ENCODE measurements around the gene TATDN2.
"Not testable (repeated sequence)": the region's sequence is repeated elsewhere in the genome, so short reads cannot be mapped to it uniquely, and the experiment has no call there.

Gene TATDN2

DNA sequence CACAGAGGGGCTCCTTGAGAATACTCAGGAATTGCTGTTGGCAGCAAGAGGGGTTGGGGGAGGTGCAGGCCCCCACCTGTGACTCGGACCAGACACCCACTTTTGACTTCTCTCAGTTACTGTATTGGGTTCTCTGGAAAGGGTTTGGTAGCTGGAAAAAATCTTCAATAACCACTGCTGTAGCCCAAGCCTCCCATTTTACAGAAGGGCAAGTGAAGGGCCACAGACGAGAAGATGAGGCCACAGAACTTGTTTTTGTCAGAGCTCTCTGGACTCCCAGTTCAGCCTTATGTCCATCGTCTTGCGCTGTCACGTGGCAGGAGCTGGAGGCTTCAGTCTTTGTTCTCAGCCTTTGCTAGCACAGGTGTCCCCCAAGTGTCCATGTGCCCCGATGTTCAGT lies 12.7 kb upstream of the TATDN2 start:
- no peak for DNase-seq

DNA sequence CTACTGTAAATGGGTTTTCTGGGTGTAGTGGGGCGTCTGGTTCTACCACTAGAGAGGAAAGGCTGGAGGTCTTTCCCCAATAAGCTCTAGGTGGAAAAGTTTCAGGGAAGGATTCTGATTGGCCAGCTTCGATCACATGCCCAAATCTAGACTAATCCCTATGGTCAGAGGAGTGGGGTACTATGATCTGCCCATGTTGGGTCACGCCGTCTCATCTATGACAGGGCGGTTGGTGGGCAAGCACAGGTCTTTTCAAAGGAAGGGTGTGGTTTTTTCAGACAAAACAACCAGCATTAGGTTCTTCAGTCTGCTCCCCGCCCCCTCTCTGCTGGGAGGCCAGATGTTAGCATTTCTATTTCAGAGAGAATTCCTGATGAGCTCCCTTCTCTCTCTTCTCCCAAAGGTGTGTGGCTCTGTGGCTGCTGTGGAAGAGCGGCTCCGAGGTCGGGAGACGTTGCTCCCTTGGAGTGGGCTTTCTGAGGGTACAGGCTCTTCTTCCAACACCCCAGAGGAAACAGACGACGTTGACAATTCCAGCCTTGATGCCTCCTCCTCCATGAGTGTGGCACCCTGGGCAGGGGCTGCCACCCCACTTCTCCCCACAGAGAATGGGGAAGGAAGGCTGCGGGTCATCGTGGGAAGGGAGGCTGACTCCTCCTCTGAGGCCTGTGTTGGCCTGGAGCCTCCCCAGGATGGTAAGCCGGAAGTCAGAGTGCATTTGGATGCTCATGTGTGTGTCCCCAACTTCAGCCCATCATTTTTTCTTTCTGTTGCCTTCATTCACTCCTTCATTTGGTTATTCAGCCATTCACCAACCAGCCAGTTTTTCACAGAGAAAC lies 9.7 kb upstream of the TATDN2 start:
- DNase-seq = no peak

DNA sequence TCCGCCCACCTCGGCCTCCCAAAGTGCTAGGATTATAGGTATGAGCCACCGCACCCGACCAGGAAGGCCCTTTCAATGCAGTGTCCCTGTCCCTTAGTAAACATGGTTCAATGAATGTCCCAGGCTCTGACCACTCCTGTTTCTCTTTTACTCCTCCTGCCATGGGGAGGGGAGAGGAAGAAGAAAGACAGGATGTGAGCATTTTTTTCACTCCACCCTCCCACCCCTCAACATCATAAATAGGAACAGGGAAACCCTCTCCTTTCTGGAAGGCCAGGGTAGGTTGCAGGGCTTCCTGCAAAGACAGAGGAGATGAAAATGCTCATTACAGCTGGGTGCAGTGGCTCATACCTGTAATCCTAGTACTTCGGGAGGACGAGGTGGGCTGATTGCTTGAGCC lies 7.5 kb upstream of the TATDN2 start:
- no peak for DNase-seq

DNA sequence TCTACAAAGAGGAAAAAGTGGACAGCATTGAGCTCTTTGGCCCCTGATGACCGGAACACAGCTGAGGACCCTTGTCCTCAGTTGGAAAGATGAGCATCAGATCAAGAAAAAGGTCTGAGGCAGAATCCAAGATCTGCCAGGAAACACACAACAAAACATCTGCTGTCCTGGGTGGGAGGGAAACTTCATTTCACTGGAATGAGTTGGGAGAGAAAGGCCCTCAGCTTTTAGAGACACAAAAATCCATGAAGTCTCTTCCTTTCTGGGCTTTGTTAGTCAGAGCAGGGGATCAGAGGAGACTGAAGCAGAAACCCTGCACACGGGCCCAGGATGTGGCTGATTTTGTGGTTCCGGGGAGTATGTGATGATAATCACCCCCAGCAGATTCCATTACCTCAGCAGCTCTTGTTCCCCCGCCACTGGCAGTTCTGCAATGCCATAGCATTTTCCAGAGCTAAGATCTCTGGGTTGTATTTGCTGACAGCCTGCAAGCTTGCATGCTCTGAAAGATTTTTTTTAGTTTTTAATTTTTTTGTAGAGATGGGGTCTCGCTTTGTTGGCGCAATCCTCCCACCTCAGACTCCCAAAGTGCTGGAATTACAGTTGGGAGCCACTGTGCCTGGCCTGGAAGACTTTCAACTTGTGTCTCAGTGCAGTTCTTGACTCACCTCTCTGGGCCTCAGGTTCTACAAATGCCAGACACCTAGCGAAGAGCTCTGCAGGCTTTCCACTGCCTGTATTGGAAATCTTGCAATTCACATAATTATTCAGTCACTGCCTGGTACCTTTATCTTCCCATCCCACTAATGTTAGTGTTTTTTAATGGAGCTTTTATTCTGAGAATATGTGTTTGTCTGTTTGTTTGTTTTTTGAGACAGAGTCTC lies 5.8 kb upstream of the TATDN2 start:
- DNase-seq = no peak

DNA sequence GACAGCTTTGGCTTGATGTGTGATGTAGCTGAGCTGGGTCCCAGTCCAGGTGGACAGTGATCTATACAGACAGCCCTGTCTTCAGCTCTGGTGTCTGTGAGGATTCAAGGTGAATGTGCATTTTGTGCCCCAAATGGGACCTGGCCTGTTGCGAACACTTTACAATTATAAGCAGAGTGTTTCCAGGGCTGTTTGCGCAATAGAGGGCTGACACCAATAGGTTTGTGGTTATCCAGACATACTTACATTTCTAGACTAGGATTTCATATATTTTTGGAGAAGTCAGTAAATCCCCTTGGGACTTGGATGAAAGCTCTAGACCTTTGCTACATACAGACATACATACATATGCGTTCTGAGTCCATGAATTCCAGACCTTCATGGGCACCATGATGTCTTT lies 4.2 kb upstream of the TATDN2 start:
- DNase-seq = no peak

DNA sequence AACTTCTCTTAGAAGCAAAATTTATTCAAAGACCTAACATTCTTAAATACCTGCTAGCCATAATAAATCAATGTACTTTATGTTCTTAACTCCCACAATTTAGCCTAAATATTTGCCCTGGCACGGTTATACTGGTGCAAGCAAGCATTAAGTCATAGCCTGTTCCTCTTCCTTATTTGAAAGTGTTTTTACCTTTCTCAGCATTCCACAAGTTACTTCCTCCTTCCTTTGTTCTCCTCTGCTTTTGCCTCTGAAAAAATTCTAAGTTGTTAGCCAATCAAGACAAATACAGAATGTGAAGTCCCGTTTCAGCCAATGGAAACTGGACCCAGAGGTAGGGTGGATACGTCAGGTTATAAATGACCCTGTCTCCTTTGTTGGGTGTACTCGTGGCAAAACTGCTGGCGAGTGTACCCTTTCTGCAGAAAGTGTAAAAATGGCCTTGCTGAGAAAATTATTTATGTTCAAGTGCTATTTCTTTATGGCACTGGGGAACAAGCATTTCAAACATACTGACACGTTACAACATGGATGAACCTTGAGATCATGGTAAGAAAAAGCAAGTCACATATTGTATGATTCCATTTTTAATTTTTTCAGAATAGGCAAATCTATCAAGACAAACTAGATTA lies 3.1 kb upstream of the TATDN2 start:
- DNase-seq = no peak

DNA sequence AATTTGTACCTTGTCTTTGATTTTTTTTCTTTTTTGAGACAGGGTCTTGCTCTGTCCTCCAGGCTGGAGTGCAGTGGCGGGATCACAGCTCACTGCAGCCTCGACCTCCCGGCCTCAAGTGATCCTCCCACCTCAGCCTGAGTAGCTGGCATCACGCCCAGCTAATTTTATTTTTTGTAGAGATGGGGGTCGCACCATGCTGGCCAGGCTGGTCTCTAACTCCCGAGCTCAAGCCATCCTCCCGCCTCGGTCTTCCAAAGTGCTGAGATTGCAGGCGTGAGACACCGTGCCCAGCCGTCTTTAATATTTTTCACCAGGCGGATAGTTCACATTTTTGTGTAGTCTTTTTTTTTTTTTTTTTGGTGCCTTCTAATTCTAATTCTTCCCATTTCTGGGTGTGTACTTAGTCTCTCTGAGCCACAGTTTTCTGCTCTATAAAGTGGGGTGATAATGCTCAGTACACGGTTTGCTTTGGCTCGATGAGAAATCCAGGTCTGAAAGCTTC lies 528 bp upstream of the TATDN2 start:
- no peak for DNase-seq

DNA sequence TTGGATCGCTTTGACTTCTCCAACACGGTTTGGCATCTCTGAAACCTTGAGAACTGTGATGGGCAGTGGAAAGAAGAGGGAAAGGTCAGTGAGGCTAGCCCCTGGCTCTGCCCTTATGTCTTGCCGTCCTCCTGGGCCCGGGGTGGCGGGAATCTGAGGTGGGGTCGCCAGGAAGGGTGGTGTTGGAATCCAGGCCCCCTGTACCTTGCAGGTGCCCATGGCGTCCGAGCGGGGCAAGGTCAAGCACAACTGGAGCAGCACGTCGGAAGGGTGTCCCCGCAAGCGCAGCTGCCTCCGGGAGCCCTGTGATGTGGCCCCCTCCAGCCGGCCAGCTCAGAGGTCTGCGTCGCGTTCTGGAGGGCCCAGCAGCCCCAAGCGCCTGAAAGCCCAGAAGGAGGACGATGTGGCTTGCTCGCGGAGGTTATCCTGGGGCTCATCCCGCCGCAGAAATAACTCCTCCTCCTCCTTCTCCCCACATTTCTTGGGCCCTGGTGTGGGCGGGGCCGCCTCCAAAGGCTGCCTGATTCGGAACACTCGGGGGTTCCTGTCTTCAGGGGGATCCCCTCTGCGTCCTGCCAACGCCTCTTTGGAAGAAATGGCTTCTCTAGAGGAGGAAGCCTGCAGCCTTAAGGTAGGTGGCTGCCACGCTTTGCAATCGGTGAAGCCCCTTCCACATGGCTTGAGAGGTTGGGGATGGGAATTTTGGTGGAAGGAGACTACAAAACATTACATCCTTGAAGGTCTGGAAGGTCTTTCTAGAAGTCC lies 907 bp downstream of the TATDN2 start:
- DNase-seq = no peak

DNA sequence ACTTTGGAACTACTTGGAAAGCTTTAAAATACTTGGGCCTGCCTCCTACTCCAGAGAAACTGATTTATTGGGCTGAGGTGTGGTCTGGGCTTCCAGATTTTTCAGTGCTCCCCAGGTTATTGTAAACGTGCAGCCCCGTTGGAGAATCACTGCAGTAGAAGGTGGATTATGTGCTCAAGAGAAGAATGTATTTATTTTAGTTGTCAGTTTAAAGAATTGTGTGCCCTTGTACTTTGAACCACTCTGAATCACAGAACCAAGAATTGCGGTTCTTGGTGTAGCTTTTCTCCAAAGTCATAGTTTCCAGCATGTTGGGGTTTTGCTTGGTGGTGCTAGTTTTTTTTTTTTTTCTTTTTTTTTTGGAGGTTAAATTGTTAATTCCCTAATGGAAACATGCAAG lies 1.6 kb downstream of the TATDN2 start:
- no peak for DNase-seq

DNA sequence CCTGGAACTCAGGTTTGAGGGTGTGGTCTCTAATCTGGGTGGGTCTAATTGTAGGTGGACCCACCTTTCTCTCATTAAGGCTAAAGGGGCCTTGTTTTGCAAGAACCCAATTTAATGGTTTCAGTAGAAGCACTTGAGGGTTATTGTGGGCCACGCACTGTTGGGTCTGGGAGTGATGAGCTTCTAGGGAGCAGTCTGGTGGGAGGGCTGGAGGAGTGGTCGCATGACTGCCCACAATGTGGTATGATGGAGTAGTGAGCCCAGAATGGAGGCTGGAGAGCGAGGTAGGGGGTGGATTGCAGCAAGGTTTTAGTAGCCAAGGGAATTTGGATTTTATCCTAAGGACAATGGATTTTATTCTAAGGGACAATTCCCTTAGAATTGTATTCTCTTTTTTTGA lies 2.7 kb downstream of the TATDN2 start:
- DNase-seq = no peak

DNA sequence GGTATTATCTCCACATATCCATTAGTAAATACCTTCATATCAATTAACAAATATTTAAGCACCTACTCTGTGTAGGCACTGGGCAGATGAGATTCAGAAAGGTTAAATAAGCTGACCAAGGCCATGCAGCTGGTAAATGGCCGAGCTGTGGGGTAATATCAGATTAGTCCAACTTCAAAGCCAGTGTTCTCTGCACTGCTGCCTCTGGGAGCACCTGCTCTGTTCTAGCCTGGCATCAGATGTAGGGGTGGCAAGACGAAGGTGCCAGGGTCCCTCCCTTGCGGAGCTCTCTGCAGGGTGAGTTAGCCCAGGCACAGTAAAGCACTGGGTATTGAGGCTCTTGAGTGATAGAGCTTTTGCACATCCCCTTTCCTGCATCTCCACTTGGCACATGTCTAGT lies 5.5 kb downstream of the TATDN2 start:
- DNase-seq = no peak

DNA sequence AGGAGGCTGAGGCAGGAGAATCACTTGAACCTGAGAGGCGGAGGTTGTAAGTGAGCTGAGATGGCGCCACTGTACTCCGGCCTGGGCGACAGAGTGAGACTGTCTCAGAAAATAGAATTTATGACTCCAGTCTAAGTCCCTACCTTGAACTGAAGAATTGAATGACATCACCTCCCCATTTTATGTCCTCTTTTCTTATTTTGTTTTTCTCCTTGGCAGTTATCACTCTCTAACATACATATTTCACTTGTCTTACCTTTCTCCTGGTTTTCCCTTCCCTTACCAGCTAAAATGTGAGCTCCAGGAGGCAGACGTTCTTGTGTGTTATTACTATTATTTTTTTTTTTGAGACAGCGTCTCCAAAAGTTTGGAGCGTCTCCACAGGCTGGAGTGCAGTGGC lies 7.6 kb downstream of the TATDN2 start:
- no peak for DNase-seq

DNA sequence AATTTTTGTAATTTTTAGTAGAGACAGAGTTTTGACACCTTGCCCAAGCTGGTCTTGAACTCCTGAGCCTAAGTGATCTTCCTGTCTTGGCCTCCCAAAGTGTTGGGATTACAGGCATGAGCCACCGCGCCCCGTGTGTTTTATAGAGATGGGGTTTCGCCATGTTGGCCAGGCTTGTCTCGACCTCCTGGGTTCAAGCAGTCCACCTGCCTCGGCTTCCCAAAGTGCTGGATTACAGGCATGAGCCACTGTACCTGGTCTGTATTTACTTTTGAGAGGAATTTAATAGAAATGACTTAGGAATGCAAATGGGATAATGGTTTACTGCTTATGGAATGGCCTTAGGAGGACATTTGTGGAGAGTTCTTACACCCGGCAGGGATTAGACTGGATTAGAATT lies 10.8 kb downstream of the TATDN2 start:
- no peak for DNase-seq

DNA sequence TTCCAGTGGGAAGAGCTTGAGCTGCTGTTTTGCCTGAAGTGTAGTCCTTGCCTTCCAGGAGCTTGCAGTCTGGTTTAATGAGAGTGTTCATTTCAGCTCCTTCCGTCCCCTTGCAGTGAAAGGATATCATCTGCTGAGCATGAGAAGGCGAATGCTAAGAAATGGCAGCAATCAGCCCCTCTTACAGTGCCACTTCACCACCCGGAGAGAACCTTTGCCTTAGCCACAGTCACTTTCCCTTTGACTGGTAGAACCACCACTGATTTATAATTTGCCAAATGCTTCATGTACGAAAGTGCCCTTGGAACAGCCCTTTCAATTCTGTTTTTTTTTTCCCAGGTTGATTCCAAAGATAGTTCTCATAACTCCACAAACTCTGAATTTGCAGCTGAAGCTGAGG lies 11.5 kb downstream of the TATDN2 start:
- DNase-seq = no peak

DNA sequence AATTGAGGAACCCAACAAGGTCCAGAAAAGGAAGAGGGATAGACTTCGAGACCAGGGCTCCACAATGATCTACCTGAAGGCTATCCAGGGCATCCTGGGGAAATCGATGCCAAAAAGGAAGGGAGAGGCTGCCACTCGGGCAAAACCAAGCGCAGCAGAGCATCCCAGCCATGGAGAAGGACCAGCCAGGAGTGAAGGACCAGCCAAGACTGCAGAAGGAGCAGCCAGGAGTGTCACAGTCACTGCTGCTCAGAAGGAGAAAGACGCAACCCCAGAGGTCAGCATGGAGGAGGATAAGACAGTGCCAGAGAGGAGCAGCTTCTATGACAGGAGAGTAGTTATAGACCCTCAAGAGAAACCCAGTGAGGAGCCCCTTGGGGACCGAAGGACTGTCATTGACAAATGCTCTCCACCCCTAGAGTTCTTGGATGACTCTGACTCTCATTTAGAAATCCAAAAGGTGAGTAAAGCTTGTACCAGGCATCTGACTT lies 12.0 kb downstream of the TATDN2 start:
- DNase-seq = no peak

DNA sequence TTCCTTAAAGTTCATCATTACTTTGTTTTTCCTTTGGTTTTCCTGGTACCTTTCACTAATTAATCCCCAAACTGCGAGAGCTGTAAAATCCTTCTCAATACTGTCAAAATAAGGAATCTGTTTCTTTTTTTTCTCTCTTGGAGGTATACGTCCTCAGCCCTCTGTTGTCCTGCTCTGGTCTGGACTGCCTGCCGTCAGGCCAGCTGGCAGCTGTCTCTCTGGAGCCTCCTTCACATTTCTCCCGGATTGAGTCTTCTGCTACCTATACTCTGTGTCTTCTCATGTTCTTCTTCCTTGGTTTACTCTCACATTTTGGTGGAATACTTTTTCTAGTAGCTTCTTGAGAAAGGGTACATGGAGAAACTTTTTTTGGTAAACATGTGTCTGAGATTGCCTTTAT lies 13.8 kb downstream of the TATDN2 start:
- no peak for DNase-seq

DNA sequence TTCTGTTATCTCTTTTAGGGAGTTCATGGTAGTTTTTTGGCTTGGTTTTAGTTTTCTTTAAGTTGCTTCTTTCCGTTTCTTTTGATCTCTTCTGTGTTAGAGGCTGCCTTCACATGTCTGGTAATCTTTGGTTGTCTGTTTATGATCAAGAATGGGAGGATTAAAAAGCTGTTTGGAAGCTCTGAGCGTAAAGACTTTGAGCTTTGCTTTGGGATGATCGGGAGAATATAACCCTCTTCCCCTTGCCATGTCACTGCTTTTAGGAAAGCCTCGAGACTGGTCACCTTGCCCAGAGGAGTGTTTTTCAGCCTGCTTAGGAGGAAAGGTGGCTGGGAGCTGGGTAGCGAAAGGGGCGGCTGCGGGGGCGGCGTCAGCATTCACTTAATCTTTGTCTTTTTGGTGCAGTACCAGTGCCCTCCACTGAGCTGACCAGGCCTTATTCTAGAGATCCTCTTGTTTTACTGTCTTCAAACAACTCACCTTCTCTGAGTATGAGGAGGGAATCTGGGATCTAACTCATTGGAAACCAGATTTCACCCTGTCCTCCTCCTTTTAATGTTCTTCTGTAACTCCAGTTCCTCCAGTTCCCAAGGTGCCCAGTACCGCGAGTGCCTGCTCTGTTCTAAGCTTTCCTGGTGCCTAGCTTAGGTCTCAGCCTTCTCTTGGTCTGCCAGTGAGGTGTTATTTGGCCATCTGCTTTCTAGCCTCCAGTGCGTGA lies 15.5 kb downstream of the TATDN2 start:
- DNase-seq = no peak

DNA sequence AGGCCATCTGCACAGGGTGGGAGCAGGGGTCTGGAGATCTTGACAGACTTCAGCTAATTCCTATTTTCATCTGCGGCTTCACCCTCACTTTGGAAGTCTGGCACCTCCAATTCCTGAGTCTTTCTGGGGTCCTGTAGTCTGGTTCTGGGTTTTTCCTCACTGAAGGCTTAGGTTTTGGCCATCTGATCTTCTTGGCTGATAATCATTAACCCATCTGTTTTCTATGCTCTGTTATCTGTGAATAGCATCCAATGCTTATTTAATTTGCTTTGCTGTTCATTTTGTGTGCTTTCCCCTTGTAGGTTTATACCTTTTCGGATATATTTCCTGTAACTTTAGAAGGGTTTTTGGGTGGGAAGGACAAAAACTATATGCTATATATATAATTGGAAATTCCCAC lies 17.6 kb downstream of the TATDN2 start:
- no peak for DNase-seq

DNA sequence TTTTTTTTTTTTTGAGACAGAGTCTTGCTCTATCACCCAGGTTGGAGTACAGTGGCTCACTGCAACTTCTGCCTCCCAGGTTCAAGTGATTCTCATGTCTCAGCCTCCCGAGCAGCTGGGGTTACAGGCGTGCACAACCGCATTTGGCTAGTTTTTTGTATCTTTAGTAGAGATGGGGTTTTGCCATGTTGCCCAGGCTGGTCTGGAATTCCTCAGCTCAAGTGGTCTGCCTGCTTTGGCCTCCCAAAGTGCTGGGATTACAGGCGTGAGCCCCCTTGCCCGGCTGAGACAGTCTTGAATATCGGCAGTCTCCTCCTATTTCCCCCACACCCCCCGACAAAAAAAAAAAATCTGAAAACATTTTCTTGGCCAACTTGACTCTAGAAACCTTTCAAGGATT lies 18.7 kb downstream of the TATDN2 start:
- DNase-seq = not testable (repeated sequence)

DNA sequence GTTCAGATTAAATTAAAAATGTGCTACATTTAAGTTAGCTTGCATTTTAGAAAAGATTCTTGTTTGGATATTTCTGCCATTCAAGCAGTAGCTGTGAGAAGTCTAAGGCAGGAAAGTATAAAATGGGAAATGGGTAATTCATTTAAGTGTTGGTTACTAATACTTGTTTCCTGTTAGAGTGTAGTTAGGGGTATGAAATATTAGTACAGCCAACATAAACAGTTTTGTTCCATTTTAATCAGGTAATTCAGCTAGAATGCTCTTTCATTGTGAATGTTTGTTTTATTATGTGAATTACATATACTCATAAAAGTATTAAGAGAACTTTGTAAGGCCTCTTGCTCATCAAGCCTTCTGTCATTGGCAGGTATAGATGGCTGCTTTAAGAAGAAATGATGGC lies 19.9 kb downstream of the TATDN2 start:
- DNase-seq = no peak

DNA sequence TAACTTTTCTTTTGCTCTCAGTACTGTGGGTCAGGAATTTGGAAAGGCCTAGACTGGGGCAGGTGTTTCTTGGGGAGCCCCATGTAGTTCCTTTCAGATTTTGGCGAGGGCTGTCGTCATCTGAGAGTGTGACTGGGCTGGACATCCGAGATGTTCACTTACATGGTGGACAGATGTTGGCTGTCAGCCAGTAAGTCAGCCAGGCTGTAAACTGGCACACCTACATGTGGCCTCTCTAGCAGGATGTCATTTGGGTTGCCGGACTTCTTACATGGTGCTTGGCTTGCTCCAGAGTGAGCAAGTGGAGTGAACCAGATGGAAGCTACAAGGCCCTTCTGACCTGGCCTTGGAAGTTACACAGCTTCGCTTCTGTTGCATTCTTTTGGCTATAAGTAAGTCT lies 20.7 kb downstream of the TATDN2 start:
- no peak for DNase-seq

DNA sequence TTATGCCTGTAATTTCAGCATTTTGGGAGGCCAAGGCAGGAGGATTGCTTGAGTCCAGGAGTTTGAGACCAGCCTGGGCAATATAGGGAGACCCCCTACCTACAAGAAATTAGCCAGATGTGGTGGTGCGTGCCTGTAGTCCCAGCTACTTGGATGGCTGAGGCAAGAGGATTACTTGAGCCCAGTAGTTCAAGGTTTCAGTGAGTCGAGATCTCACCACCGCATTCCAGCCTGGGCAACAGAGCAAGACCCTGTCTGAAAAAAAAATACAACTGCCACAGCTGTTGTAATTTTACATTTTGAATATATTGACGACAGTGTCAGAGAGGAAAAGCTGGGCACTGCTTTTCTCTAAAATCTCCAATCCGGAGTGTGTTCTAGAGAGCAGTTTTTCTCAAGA lies 21.2 kb downstream of the TATDN2 start:
- no peak for DNase-seq

All from NCI-H526 treated with DMSO at 0.1 percent for 48 hours (cell line).